ENCODE data around the gene TMEM14A. TPM values are rescaled to one million over a fixed set of nuclear protein-coding genes. Genes with fewer than 3 reads are reported as not detected.

Gene TMEM14A
- total RNA-seq, 1 experiment from 2014 or later, result 45.6 TPM

GRCh38 chr6:52663936-52664185, 7.1 kb upstream of the TMEM14A start:
- intact Hi-C loops (cut with micrococcal nuclease; ENCODE audit: unreplicated experiment) (loop anchor here (1.0 to 10.0 kb wide), 4 partner anchors 67 to 379 kb away; partner anchors contain the start of gene MCM3), in situ Hi-C loops (cut with HindIII; ENCODE audit: low pct_unique_long_range_greater_than_20kb, low sequenced_read_pairs) (no loop called here)
- Histone ChIP-seq H3K36me3 (ENCODE audit: control insufficient read depth, insufficient read depth, low read length) (peaks cover 5% of the 10 kb centered on the region), H3K9me3 (ENCODE audit: control insufficient read depth, insufficient read depth, low read depth, low read length) (no peaks in the 10 kb centered on the region), H3K4me3 (ENCODE audit: low read depth in 2 of 2, low read length in 2 of 2) (peak overlapping the region; percentile 82 to 84), H3K27ac (ENCODE audit: low read length) (peak overlapping the region; percentile 92), H3K27me3 (ENCODE audit: control insufficient read depth, insufficient read depth, low read length) (no peaks in the 10 kb centered on the region), H3K4me1 (ENCODE audit: control insufficient read depth, insufficient read depth, low read length) (peaks cover 17% of the 10 kb centered on the region)
- DNase-seq (ENCODE audit: low read depth, low spot score) (no peak), ATAC-seq (no peak)
- TF ChIP-seq POLR2AphosphoS5 (IDR thresholded peaks at IDR 0.05; ENCODE audit: low read depth, low read length) (no peak), REST (IDR thresholded peaks at IDR 0.05; ENCODE audit: insufficient read depth in 1 of 2, low read depth in 2 of 2, low read length in 1 of 2) (no peak), SIN3A (IDR thresholded peaks at IDR 0.05; ENCODE audit: borderline replicate concordance, insufficient read depth, low read depth, low read length) (no peak), TCF7L2 (IDR thresholded peaks at IDR 0.05; ENCODE audit: low read depth, low read length) (no peak)
- TF ChIP-seq, protein P1, sequence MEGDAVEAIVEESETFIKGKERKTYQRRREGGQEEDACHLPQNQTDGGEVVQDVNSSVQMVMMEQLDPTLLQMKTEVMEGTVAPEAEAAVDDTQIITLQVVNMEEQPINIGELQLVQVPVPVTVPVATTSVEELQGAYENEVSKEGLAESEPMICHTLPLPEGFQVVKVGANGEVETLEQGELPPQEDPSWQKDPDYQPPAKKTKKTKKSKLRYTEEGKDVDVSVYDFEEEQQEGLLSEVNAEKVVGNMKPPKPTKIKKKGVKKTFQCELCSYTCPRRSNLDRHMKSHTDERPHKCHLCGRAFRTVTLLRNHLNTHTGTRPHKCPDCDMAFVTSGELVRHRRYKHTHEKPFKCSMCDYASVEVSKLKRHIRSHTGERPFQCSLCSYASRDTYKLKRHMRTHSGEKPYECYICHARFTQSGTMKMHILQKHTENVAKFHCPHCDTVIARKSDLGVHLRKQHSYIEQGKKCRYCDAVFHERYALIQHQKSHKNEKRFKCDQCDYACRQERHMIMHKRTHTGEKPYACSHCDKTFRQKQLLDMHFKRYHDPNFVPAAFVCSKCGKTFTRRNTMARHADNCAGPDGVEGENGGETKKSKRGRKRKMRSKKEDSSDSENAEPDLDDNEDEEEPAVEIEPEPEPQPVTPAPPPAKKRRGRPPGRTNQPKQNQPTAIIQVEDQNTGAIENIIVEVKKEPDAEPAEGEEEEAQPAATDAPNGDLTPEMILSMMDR (IDR thresholded peaks at IDR 0.05), result peak; percentile 48
- POLR2A ChIA-PET, result no interaction called here
- CTCF ChIA-PET, result interaction anchor here (0.6 to 1.5 kb wide), 8 partner anchors 12 to 578 kb away, joined by 3 to 7 read pairs (median 5); partner anchors contain the start of genes GSTA1 and MCM3
- no TSS peak for BruUV-seq (replicated peaks)

DNA sequence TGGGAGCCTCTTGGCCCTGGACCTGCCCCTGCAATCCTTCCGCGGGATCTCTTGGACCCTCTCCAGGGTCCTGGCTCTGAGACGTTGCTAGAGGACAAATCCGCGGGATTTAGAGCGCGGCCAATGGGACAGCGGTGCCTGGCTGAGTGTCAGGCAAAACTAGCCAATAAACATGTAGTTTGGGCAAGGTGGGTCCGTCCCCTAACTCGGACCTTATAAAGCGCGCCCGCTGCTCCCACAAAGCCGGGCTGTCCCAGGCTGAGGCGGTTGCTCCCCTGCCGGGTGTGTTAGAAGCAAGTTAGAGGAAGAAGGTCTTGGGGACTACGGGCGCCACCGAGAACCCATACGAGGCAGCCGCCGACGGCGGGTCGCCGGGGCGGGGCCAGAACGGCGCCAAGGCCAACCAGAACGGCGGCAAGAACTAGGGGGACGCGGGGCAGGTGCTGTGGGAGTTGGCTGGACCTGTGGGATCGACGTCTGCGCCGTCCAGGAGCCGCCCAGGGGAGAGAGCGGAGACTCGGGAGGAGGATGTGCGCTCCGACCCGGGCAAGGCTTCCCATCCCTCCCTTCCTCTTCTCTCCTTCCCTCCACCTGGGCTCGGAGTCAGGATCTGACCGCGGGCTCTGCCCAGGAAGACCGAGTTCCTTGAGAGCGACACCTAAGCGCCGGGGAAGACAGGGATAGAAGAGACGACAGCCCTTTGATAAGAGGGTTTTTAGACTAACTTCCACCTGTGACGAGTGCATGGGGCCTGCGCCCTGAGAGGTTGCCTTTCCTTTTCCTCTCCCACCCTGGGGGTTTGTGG, 6.5 kb upstream of the TMEM14A start:
- ChIA-PET POLR2A (interaction anchor here (0.5 to 0.7 kb wide), 2 partner anchors 71 to 295 kb away, joined by 3 read pairs; no protein-coding TSS in a partner anchor), CTCF (interaction anchor here (1.0 kb wide), 1 partner anchor 249 kb away, joined by 3 read pairs; no protein-coding TSS in a partner anchor)
- in situ Hi-C loops (cut with HindIII; ENCODE audit: low pct_unique_long_range_greater_than_20kb, low sequenced_read_pairs), result no loop called here
- TF ChIP-seq POLR2AphosphoS5 (IDR thresholded peaks at IDR 0.05; ENCODE audit: low read depth, low read length), result peak; percentile 93
- TF ChIP-seq SIN3A (IDR thresholded peaks at IDR 0.05; ENCODE audit: borderline replicate concordance, insufficient read depth, low read depth, low read length), result 0 out of 2 replicates have a peak, but pooled peaks have one; percentile 33
- TF ChIP-seq, protein P1 (IDR thresholded peaks at IDR 0.05), result no peak
- TF ChIP-seq REST (IDR thresholded peaks at IDR 0.05; ENCODE audit: insufficient read depth in 1 of 2, low read depth in 2 of 2, low read length in 1 of 2), result peak; percentile 74 to 77
- TF ChIP-seq TCF7L2 (IDR thresholded peaks at IDR 0.05; ENCODE audit: low read depth, low read length), result no peak
- Histone ChIP-seq H3K27me3 (ENCODE audit: control insufficient read depth, insufficient read depth, low read length) (no peaks in the 10 kb centered on the region), H3K4me3 (ENCODE audit: low read depth in 2 of 2, low read length in 2 of 2) (peak overlapping the region; percentile 82 to 84), H3K36me3 (ENCODE audit: control insufficient read depth, insufficient read depth, low read length) (peaks cover 5% of the 10 kb centered on the region), H3K4me1 (ENCODE audit: control insufficient read depth, insufficient read depth, low read length) (peaks cover 17% of the 10 kb centered on the region), H3K9me3 (ENCODE audit: control insufficient read depth, insufficient read depth, low read depth, low read length) (no peaks in the 10 kb centered on the region), H3K27ac (ENCODE audit: low read length) (peak overlapping the region; percentile 92)
- intact Hi-C loops (cut with micrococcal nuclease; ENCODE audit: unreplicated experiment), result loop anchor here (5.0 to 10.0 kb wide), 2 partner anchors 67 to 380 kb away; partner anchors contain the start of gene MCM3
- peak; percentile 80 for DNase-seq (ENCODE audit: low read depth, low spot score)
- TSS peak; percentile 89 for BruUV-seq (replicated peaks)
- ATAC-seq, result peak; percentile 97
